ENCODE results near the gene SYPL2. TPM values are rescaled to one million over a fixed set of nuclear protein-coding genes. Genes with fewer than 3 reads are reported as not detected.
A peak's percentile ranks its signal among the peaks of the same experiment; 100 is the strongest.

The SYPL2 gene
- total RNA-seq, 1 experiment from 2014 or later: 2.5 TPM

GRCh38 chr1:109477821-109478220 lies 11.5 kb downstream of the SYPL2 start:
- no peaks in the 10 kb centered on the region for H4K20me1 ChIP-seq (ENCODE audit: control insufficient read depth, insufficient read depth, insufficient read length)
- H3K9me3 Mint-ChIP-seq: no peaks in the 10 kb centered on the region; a peak in 1 of 5 replicates
- H3T11ph ChIP-seq (ENCODE audit: low read length): no peak overlapping the region
- no peak overlapping the region for H4K5ac ChIP-seq (ENCODE audit: insufficient read length, low read depth, low read length)
- no peaks in the 10 kb centered on the region for H3K4me1 ChIP-seq (ENCODE audit: insufficient read depth, low read length)
- H4K8ac ChIP-seq (replicated peaks; ENCODE audit: insufficient read length, low read depth, low read length): no peak overlapping the region
- peaks cover 8 to 11% of the 10 kb centered on the region in 2 experiments for H3K4me1 Mint-ChIP-seq
- no peak for TF ChIP-seq CTCF (conservative IDR thresholded peaks at IDR 0.05)
- H3K79me2 ChIP-seq (ENCODE audit: insufficient read depth, low read length): no peaks in the 10 kb centered on the region
- H3K79me1 ChIP-seq (ENCODE audit: insufficient read depth, low read depth, low read length, poor library complexity, severe bottlenecking): no peaks in the 10 kb centered on the region
- H3K36me3 Mint-ChIP-seq (ENCODE audit: insufficient read depth in 1 of 3, low read depth in 3 of 3): no peaks in the 10 kb centered on the region
- no peak overlapping the region for H3K4me3 Mint-ChIP-seq
- no peak overlapping the region for H2BK120ac ChIP-seq (ENCODE audit: low read depth, low read length, poor library complexity, severe bottlenecking)
- no peak overlapping the region for H2BK20ac ChIP-seq (ENCODE audit: low read depth, low read length, poor library complexity, severe bottlenecking)
- peak; percentile 25 for DNase-seq
- H2AFZ ChIP-seq (ENCODE audit: low read length): no peak overlapping the region
- H2AK5ac ChIP-seq (ENCODE audit: insufficient read length, low read length): no peak overlapping the region
- no peak overlapping the region for H3K27ac Mint-ChIP-seq
- no peak overlapping the region for H4K91ac ChIP-seq (ENCODE audit: insufficient read length, low read depth, low read length)
- no peak overlapping the region for H2BK12ac ChIP-seq (ENCODE audit: insufficient read length, low read depth, low read length)
- H3K4ac ChIP-seq (ENCODE audit: low read depth, low read length): no peak overlapping the region
- no peak overlapping the region for H3K9ac ChIP-seq (ENCODE audit: extremely low read depth, insufficient read length, low read length)
- H3K14ac ChIP-seq (ENCODE audit: insufficient read depth, low read length): no peak overlapping the region; the same call in 1 of the 2 replicates
- H3K23ac ChIP-seq (ENCODE audit: insufficient read length, low read depth, low read length): no peak overlapping the region
- H3K18ac ChIP-seq (ENCODE audit: insufficient read length, low read depth, low read length): no peak overlapping the region
- H3K27me3 Mint-ChIP-seq (ENCODE audit: low read depth): peaks cover 53% of the 10 kb centered on the region
- H3K4me2 ChIP-seq (ENCODE audit: insufficient read depth, insufficient read length, low read length): no peak overlapping the region
- no peak overlapping the region for H2BK15ac ChIP-seq (ENCODE audit: low read depth, low read length)
- H3K56ac ChIP-seq (ENCODE audit: insufficient read length, low read depth, low read length): no peak overlapping the region
- no CpG with 5 or more reads among the region's 6 CpGs for WGBS (ENCODE audit: extremely low coverage, insufficient read length, low lambda C conversion rate)
- H2BK5ac ChIP-seq (ENCODE audit: insufficient read length, low read length): no peak overlapping the region
- H3K27ac ChIP-seq (ENCODE audit: insufficient read length, low read depth, low read length): no peak overlapping the region
- no peaks in the 10 kb centered on the region for H3K23me2 ChIP-seq (ENCODE audit: insufficient read length, low read depth, low read length, poor library complexity, severe bottlenecking)
- H3K9me3 ChIP-seq (ENCODE audit: control insufficient read depth, low read depth, low read length): no peaks in the 10 kb centered on the region
- H3K27me3 ChIP-seq (ENCODE audit: insufficient read depth, low read length): 0 out of 2 replicates have a peak, but pooled peaks cover 2% of the 10 kb centered on the region
